ENCODE results near the gene COL5A3. TPM values are rescaled to one million over a fixed set of nuclear protein-coding genes. Genes with fewer than 3 reads are reported as not detected.

COL5A3 gene
- total RNA-seq, 1 experiment from 2014 or later: 0.26 TPM

DNA sequence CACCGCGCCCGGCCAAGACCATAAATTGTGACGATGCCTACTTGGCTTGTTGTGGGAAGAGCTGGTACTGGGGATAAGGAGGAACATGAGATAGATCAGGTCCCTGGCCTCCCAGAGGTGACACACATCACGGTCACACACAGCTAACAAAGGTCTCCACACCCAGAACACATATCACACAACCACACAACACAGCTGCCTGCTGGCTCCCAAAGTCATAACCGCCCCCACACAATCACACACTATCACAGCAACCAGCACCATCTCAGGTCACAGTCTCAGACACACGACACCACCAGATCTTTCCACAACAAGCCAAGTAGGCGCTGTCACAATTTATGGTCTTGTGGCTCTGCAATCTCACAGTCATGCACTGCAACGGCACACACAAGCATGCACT is 5.7 kb downstream of the COL5A3 start:
- DNase-seq: no peak
- Mint-ChIP-seq H3K4me3 (ENCODE audit: low read depth, unreplicated experiment) (no peak overlapping the region), H3K4me1 (ENCODE audit: low read depth, unreplicated experiment) (peaks cover 14% of the 10 kb centered on the region), H3K27ac (ENCODE audit: unreplicated experiment) (no peak overlapping the region), H3K9me3 (ENCODE audit: low read depth, unreplicated experiment) (no peaks in the 10 kb centered on the region), H3K36me3 (ENCODE audit: insufficient read depth, unreplicated experiment) (peaks cover 7% of the 10 kb centered on the region), H3K27me3 (ENCODE audit: unreplicated experiment) (peaks cover 61% of the 10 kb centered on the region)
- TF ChIP-seq, protein P1, sequence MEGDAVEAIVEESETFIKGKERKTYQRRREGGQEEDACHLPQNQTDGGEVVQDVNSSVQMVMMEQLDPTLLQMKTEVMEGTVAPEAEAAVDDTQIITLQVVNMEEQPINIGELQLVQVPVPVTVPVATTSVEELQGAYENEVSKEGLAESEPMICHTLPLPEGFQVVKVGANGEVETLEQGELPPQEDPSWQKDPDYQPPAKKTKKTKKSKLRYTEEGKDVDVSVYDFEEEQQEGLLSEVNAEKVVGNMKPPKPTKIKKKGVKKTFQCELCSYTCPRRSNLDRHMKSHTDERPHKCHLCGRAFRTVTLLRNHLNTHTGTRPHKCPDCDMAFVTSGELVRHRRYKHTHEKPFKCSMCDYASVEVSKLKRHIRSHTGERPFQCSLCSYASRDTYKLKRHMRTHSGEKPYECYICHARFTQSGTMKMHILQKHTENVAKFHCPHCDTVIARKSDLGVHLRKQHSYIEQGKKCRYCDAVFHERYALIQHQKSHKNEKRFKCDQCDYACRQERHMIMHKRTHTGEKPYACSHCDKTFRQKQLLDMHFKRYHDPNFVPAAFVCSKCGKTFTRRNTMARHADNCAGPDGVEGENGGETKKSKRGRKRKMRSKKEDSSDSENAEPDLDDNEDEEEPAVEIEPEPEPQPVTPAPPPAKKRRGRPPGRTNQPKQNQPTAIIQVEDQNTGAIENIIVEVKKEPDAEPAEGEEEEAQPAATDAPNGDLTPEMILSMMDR (IDR thresholded peaks at IDR 0.05; ENCODE audit: unreplicated experiment): no peak
- BruUV-seq (replicated peaks): no TSS peak
- CTCF ChIA-PET: no interaction called here
- intact Hi-C loops (cut with micrococcal nuclease; ENCODE audit: unreplicated experiment): no loop called here

- intact Hi-C loops (cut with micrococcal nuclease; ENCODE audit: unreplicated experiment): no loop called here
- peak overlapping the region; percentile 49 for H3K27ac Mint-ChIP-seq (ENCODE audit: unreplicated experiment)
- H3K4me3 Mint-ChIP-seq (ENCODE audit: low read depth, unreplicated experiment): no peak overlapping the region
- peaks cover 61% of the 10 kb centered on the region for H3K27me3 Mint-ChIP-seq (ENCODE audit: unreplicated experiment)
- peaks cover 3% of the 10 kb centered on the region for H3K4me1 Mint-ChIP-seq (ENCODE audit: low read depth, unreplicated experiment)
- TF ChIP-seq, protein P1 (IDR thresholded peaks at IDR 0.05; ENCODE audit: unreplicated experiment): no peak
- H3K9me3 Mint-ChIP-seq (ENCODE audit: low read depth, unreplicated experiment): no peaks in the 10 kb centered on the region
- no peak for DNase-seq
- peaks cover 5% of the 10 kb centered on the region for H3K36me3 Mint-ChIP-seq (ENCODE audit: insufficient read depth, unreplicated experiment)
- CTCF ChIA-PET: no interaction called here
- no TSS peak for BruUV-seq (replicated peaks)
Observed at GRCh38 chr19:10003271-10003670, 7.0 kb downstream of the COL5A3 start.

GRCh38 chr19:10001899-10002298 is 8.4 kb downstream of the COL5A3 start:
- Mint-ChIP-seq H3K4me1 (ENCODE audit: low read depth, unreplicated experiment) (no peaks in the 10 kb centered on the region), H3K27me3 (ENCODE audit: unreplicated experiment) (peaks cover 61% of the 10 kb centered on the region), H3K36me3 (ENCODE audit: insufficient read depth, unreplicated experiment) (peaks cover 5% of the 10 kb centered on the region), H3K9me3 (ENCODE audit: low read depth, unreplicated experiment) (no peaks in the 10 kb centered on the region), H3K4me3 (ENCODE audit: low read depth, unreplicated experiment) (no peak overlapping the region), H3K27ac (ENCODE audit: unreplicated experiment) (no peak overlapping the region)
- no TSS peak for BruUV-seq (replicated peaks)
- CTCF ChIA-PET: interaction anchor here (0.7 to 1.4 kb wide), 2 partner anchors 26 to 62 kb away, joined by 3 read pairs; no protein-coding TSS in a partner anchor
- TF ChIP-seq, protein P1 (IDR thresholded peaks at IDR 0.05; ENCODE audit: unreplicated experiment): peak; percentile 22
- peak; percentile 40 for DNase-seq
- intact Hi-C loops (cut with micrococcal nuclease; ENCODE audit: unreplicated experiment): no loop called here

DNA sequence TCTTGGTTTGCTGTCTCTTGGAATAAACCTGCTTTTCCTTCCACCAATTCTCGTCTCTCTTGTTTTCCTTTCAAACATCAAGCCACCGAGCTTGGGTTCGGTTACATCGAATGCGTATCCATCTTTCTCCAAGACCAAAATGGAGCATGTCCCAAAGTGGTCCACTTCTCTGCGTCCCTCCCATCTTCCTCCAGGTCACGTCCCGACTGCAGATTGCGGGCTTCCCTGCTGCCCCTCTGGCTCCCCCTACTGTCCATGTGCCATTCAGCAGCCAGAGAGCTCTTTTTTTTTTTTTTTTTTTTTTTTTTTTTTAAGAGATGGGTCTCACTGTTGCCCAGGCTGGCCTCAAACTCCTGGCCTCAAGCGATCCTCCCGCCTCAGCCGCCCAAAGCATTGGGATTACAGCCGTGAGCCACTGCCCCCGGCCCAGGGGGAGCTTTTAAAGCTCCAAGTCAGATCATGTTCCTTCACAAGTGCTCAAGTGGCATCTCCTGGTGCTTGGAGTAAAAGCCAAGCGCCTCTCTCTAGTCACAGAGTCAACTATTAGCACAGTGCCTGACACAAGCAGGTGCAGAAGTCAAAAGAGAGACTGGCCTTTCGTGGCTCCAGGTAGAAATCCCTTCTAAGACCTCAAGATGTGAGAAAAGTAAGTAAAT is 10.0 kb downstream of the COL5A3 start:
- Mint-ChIP-seq H3K4me3 (ENCODE audit: low read depth, unreplicated experiment) (no peak overlapping the region), H3K27ac (ENCODE audit: unreplicated experiment) (no peak overlapping the region), H3K27me3 (ENCODE audit: unreplicated experiment) (peaks cover 60% of the 10 kb centered on the region), H3K4me1 (ENCODE audit: low read depth, unreplicated experiment) (no peaks in the 10 kb centered on the region), H3K36me3 (ENCODE audit: insufficient read depth, unreplicated experiment) (no peaks in the 10 kb centered on the region), H3K9me3 (ENCODE audit: low read depth, unreplicated experiment) (no peaks in the 10 kb centered on the region)
- CTCF ChIA-PET: interaction anchor here (0.7 to 1.1 kb wide), 3 partner anchors 9 to 69 kb away, joined by 3 to 4 read pairs (median 3); no protein-coding TSS in a partner anchor
- TF ChIP-seq, protein P1 (IDR thresholded peaks at IDR 0.05; ENCODE audit: unreplicated experiment): peak; percentile 61
- peak; percentile 72 for DNase-seq
- BruUV-seq (replicated peaks): no TSS peak
- intact Hi-C loops (cut with micrococcal nuclease; ENCODE audit: unreplicated experiment): no loop called here
